CD4-positive, alpha-beta T cell treated with Interleukin-4 for 1 hour (primary cell): ENCODE data around the gene ACTN4.

ENCODE experiments used
- DNase-seq, 2 donors: peaks; one replicate each; pipeline ENCODE4 v3.0.0-alpha.2; 2020 to 2022

Gene ACTN4

DNA sequence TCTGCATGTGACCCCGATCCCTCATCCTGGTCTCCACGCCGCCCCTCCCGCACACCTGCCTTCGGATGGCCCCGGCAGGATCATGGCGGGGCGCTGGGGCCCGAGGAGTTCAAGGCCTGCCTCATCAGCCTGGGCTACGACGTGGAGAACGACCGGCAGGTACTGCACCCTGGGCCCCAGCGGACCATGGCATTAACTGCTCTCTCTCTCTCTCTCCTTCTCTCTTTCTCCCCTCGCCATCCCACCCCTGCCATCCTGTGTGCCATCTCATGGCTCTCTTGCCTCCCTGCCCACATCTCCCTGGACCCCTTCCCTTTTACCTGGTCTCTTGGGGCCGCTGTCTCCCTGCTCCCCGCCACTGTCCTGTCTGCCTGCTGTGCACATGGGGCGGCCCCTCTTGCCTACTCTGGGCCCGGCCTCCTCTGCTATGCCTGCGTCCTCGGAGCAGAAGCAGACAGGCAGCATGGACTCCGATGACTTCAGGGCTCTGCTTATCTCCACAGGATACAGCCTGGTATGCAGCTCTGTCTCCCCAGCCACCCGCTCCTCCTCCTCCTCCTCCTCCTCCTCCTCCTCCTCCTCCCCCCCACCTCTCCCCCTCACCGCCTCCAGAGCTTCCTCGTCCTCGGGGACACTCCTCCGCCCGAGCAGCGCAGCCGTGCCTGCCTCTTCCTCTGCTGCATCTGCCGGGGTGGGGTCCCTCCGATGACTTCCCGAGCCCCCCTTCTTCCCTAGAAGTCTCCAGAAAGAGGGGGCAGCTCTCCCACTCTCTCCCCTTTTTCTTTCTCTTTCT is 80.6 kb downstream of the ACTN4 start:
- DNase-seq, result no peak

DNA sequence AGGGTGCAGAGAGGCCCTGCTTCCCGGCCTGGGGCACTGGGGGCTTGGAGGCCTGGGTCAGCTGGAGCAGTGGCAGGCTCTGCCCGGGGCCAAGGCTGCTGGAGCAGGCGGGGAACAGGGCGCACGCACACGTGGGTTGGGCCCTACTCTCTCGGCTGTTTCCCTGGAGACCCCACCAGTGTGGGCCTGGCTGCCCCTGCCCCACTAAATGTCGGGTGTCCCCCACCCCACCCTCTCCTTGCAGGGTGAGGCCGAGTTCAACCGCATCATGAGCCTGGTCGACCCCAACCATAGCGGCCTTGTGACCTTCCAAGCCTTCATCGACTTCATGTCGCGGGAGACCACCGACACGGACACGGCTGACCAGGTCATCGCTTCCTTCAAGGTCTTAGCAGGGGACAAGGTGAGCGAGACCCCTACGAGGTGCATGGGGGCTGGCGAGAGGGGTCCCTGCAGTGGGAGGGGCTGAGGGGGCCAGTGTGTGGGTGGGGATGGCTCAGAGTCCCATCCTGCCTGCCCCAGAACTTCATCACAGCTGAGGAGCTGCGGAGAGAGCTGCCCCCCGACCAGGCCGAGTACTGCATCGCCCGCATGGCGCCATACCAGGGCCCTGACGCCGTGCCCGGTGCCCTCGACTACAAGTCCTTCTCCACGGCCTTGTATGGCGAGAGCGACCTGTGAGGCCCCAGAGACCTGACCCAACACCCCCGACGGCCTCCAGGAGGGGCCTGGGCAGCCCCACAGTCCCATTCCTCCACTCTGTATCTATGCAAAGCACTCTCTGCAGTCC is 81.5 kb downstream of the ACTN4 start:
- no peak for DNase-seq

DNA sequence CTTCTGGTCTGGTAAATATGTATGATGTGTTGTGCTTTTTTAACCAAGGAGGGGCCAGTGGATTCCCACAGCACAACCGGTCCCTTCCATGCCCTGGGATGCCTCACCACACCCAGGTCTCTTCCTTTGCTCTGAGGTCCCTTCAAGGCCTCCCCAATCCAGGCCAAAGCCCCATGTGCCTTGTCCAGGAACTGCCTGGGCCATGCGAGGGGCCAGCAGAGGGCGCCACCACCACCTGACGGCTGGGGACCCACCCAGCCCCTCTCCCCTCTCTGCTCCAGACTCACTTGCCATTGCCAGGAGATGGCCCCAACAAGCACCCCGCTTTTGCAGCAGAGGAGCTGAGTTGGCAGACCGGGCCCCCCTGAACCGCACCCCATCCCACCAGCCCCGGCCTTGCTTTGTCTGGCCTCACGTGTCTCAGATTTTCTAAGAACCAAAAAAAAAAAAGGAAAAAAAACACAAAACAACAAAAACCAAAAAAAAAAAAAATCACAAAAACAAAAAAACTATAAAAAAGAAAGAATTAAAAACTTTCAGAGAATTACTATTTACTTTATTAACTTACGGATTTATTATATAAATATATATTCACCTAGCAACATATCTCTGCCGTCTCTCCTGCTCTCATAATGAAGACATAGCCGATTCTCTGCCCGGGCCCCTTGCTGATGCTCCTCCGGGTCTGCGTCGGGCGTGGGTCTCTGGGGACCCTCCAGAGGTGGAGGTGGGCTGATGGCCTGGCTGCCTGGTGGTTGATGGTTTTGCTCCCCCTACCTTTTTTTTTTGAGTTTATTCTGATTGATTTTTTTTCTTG is 82.4 kb downstream of the ACTN4 start:
- DNase-seq, result peak; percentile 77 to 79

DNA sequence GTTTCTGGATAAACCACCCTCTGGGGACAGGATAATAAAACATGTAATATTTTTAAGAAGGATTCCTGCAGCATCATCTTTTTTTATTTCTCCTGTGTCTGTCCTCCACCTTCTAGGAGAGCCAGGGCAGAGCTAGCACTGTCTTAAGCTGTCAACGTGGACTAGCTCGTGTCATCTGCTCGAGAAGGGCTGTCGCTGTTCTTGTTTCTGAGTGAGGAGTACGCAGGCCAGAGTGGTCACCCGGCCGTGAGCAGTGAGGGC is 83.0 kb downstream of the ACTN4 start:
- DNase-seq, result no peak

DNA sequence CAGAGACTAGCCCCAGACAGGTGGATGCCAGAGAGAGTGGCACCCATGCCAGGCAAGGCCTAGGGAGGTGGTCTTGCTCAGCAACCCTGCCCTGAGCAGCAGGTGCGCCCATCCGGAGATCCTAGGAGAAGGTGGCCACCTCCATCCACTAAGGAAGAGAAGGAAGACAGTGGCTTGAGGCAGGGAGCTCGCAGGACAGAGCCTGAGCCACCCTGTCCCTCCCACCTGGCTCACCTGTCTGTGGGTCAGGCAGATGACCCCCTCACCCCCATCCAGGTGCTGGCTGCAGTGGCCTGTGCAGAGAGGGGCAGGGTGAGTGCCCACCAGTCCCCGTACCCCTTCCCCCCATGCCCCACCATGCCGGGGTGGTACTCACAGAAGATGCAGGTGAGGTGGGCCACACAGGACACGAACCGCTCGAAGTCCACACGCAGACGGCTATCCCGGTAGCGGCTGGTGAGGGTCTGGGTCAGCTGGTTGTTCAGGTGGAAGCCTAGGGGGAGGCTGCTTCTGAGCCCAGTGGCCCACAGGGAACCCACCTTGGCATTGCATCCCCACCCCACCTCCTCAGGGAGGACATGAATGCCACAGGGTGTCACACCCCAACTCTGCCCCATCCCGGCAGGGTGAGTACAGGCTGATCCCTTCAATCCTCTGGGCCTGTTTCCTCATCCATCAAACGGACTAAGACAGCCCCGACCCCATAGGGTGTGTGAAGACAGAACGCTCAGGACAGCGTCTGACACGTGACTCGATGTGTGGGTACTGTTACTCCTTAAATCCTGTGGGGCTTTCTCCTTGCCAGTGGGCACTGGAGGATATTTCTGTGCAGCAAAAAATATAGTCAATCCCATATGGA is 83.5 kb downstream of the ACTN4 start:
- no peak for DNase-seq

DNA sequence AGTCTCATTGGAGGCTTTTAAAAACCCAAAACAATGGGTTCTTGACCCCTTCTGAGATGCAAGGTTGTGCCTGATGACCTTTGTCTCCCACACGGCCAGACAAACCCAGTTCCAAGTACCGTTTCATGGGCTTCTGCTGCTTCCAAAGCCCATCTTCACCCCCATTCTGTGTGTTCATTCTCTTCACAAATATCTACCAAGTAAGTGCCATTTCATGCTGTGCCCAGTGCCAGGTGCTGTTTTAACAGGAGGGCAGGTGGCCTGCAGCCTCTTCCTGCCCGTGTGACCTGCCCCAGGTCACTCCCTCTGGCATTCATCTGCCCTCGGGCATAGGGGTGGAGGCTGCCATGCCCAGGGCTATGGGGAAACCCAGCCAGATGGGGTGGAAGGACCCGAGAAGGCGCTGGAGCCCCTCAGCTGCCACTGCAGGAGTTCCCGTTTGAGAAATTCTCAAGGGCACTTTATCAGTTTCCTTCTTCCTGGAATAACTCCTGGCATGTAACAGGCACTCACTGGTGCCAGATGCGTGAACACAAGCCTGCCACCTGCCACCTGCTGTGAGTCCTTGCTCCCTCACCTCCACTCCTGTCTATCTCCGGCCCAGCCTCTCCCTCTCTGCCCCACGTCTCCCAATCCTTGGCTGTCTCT is 84.3 kb downstream of the ACTN4 start:
- no peak for DNase-seq

DNA sequence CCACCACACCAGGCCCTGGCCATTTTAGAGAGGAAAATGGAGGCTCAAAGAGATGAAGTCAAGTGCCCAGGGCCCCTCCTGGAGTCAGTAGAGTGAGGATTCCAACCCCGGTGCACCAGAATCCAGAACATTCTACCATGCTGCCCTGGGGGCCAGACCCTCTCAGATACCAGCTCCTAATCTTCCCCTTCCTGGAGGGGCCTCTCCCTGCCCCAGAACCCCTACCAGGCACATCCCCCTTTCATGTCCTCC is 85.7 kb downstream of the ACTN4 start:
- DNase-seq, result no peak

DNA sequence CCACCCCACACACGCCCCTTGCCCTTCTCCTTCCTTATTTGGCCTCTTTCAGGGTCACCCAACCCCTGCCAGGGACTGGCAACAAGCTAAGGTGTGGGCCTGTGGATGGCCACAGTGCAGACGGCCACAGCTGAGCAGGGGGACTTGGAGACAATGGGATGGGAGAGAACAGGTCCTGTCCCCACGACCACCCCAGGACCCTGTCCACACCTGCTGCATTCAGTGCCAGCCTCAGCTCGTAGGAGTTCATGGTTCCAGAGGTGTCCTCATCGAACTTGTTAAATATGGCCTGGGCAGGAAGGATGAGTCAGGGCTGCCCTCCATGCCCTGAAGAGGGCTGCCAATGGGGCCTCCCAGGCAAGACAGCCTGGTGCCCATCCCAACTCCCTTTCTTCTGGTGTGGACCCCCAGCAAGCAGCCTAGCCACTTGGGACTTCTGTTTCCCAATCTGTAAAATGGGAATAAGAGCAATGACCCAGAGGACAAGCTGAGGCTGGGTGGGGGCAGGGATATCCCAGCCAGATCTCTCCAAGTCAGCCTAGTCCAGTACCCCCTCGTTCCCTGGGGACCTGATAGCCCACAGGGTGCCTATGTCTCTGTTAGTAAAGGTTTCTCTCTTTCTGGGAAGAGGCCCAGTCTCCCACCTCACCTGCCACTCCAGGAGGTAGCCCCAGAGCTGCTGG is 86.2 kb downstream of the ACTN4 start:
- DNase-seq, result no peak

DNA sequence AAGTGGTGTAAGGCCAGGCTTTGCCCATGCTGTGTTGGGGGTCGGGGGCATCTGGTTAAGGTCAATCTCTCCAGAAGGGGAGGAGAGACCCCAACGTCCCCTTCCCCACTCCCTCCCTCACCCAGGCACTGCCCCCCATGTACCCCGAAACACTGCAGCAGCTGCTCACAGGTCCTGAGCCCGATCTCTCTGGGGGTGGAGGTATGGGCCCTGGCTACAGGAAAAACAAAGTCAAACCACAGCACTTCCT is 86.7 kb downstream of the ACTN4 start:
- DNase-seq, result no peak

DNA sequence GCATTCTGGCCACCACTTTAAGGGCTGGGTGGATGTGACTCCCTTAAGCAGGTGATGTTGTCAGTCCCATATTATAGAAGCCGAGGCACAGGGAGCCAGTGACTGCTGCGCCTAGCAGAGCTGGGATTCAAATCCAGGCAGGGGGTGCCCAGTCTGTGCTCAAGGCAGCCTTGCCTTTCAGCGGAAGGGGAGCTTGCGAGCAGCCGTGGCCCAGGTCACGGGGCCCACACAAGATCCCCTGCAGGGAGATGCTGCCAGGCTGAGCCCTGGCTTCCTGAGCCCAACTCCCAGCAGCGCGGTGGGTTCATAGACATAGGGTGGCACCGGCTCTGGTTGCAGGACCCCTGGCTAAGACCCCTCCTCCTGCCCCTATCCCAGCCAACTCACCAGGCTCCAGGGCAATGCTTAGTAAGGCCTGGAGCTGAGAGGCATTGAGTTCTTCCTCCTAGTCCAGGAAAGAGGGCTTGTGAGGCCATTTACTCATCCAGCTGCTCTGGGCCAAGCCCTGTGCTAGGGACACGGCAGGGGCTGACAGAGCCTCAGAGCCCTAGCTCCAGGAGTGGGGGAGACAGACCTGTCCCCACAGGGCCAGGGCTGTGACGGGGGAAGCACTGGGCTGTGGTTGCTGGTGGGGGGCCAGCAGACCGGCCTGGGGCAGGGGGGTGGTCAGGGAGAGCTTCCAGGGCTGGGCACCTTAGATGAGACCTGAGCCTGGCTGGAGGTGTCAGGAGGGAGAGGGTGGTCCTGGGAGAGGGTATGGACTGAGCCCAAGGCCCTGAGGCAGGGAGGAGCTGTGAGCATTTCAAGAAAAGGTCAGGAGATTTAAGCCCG is 87.2 kb downstream of the ACTN4 start:
- peak; percentile 23 to 38 for DNase-seq

DNA sequence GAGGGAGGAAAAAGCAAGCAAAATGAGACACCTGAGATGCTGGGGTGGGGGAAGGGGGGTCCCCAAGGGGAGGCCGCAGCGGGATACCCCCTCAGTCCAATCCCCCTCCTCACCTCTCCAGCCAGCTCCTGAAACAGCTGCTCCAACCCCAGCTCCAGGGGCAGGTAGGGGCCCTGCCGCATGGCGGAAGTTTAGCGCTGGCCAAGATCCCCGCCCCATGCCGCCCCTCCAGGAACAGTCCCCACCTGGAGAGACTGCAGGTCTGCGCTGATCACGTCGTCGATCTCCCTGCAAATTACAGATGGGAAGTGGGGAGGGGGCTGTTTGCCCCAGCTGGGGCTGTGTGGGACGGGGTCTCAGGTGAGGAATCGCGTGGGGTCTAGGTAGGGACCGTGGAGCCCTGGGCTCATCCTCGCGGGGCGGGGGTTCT is 87.8 kb downstream of the ACTN4 start:
- peak in 1 of 2 donors; percentile 42 for DNase-seq

DNA sequence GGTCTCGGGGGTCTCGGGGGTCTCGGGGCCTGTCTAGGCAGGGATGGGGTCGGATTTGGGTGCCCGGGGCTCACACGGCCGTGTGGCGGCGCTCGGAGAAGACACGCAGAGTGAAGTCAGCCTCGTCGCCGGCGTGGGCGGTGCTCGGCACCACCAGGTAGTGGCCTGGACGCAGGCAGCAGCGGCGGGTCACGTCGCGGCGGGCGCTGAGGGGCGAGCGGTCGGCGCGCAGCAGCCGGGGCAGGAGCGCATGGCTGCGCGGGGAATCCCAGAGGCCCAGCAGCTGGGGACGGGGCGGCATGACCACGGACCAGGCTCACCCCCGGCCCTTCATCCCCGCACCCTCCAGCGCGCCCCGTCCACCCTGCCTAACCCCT is 88.6 kb downstream of the ACTN4 start:
- DNase-seq, result peak; percentile 58 to 61

DNA sequence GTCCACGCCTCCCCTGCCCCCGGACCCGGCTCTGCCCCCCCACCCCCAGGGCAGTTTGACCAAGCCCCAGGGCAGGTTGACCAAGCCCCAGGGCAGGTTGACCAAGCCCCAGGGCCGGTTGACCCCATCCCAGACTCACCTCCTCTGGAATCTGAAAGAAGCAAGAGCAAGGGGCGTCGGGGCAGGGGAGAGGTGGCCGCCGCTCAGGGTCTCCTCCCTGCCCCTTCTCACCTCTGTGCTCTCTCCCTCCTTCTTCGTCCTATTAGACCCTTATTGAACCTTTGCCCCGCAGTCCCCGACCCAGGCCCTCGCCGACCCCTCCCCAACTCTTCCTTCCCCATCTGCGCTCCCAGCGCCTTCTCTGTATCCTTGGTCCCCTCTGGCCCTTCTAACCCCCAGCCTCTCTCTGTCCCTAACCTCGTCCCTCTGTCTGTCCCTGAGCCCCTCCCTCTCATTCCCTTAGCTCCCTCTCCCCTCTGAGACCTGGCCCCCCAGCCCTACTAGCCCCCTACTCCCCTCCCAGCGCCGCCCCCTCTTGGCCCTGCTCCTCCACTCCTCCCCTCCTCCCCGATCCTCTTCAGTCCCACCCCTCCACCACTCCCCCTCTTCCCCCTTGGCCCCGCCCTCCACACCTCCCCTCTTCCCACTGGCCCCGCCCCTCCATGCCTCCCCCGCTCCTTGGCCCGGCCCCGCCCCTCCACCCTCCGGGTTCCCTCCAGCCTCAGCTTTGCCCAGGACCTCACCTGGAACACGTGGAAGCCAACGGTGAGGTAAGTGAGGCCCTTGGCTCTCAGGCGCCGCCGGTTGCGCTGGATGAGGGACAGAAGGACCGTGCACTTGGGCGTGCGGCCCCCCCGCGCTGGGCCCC is 89.2 kb downstream of the ACTN4 start:
- peak; percentile 71 to 72 for DNase-seq

DNA sequence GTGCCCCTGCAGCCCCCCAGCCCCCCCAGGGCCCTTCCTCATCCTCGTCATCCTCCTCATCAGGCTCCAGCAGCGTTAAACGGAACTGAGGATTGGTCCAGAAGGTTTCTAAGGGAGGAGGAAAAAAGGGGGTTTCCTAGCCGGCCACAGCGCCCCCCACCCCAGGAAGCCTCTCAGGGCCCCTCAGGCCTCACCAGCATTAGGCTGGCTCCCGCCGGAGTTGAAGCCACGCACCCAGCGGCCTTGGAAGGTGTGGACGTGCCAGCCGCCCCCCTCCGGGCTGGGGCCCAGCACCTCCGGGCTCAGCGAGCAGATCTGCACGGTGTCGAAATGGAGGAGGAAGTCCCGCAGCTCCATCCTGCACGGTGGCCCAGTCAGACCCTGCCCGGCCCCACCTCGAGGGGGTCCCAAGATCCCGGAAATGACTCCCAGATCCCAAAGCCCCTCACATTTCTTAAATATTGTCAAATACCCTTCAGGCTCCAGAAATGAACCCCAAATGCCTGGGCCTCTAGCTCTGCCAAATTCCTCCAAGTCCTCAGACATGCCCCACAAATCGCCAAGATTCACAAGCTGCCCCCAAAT is 89.9 kb downstream of the ACTN4 start:
- DNase-seq, result no peak

DNA sequence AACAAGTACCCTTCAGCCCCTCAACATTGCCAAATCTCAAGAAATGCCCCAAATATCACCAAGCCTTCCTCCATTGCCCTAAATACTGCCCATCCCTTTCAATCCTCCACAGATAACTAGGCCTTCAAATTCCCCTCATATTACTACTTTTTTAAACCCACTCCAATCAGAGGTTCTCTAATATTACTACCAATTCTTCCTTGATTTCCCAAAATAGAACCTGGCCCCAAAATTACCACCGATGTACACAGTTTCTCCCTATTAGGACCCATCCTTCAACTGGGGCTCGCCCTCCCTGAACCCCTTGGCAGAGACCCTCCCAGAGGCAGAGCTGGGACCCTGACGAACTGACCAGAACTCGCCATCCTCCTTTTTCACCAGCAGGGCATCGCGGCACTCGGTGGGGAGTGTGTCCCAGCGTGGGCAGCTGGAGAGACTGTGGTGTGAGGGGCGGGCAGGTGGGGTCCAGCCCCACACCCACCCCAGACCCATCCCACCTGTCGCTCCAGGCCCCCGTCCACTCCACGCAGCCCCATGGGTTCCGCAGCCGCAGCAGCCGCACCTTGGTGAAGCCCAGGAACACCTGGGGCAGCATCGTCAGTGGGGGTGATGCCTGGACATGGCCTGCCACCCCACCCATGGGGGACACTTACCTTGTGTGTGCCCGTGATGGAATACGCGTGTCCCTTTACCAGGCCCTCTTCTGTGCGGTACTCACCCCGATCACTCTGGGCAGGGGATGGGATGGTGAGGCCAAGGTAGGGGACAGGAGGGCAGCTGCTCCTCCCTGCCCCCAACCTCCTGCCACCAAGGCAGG is 90.7 kb downstream of the ACTN4 start:
- no peak for DNase-seq

DNA sequence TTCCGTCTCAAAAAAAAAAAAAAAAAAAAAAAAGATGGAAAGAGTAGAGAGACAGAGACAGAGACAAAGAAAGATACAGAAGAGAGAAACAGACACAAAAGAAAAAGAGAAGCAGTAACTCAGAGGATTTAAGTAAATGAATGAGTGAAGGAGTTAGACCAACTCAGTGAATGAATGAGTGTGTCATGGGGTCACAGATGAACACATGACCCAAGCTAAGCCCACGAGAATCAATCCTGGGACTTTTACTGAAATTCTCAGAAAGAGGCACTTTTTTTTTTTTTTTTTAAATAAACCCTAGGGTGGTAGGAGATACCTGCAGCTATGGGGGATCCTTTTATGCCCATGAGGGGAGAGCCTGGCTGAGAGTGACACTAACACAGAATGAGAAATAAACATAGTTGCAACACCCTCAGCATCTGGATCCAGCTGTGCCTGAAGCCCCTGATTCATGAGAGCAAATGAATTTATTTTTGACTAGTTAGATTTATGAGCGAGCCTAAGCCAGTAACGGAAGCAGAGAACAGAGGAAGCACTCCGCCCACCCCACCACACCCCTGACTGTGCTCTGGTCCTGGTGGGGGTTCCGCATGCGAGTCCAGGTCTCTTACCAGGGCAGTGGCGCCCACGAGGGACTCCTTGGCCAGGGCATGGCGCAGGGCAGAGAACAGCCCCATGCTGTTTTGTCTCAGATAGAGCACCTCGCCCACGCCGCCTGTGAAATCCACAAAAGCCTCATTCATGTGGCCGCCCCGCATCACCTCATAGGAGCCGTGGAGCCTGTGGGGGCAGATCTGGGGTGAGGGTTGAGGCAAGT is 92.2 kb downstream of the ACTN4 start:
- DNase-seq, result peak in 1 of 2 donors; percentile 25

DNA sequence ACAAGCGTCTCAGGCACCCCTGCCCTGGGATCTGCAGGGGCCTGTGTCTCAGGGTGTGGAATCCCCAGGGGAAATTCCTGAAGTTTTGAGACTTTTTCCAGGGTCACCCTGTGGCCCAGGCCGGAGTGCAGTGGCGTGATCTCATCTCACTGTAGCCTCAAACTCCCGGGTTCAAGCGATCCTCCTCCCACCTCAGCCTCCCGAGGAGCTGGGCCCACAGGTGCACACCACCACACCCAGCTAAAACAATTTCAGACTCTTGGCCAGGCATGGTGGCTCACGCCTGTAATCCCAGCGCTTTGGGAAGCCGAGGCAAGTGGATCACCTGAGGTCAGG is 92.8 kb downstream of the ACTN4 start:
- DNase-seq, result no peak

DNA sequence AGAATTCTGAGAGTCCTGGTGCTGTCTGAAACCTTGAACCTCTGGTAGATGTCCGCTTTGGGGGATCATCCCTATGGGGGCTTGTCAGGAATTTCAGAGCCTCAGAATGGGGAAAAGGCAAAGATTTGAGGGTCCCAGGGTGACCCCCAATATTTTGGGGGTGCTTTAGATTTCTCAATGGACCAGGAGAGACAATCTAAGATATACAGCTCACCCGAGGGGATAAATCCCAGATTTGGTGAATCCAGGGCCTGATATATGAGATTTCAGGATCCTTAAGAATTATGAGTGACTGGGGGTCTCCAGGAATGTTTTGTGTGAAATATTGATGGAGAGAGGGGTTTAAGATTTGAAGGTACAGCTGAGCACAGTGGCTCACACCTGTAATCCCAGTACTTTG is 93.5 kb downstream of the ACTN4 start:
- DNase-seq, result no peak
